ENCODE measurements around the gene PSAPL1.

The PSAPL1 gene

DNA sequence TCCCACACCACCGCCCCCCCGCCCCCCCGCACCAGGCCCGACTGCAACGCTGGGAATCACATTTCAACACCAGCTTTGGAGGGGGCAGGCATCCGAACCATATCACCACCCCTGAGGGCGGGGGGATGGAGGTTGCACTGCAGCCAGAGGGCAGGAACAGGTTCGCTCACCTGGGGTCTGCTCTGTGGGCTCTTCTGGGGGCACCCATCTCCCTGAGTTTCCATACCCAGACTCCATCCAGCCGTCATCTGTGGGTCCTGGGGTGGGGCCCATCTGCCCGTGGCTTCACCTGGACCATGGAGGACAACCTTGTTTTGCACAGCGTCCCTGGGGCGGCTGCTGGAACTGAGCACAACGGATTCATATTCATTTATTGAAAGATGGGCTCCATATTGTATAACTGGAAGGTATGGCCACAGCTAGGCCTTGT lies 6.9 kb downstream of the PSAPL1 start:
- no peak for DNase-seq (ENCODE audit: low read depth, low spot score)
- Histone ChIP-seq H3K9me3 (ENCODE audit: insufficient read depth, low read length) (no peaks in the 10 kb centered on the region), H3K36me3 (ENCODE audit: insufficient read depth, insufficient read length, low read length) (no peaks in the 10 kb centered on the region)

DNA sequence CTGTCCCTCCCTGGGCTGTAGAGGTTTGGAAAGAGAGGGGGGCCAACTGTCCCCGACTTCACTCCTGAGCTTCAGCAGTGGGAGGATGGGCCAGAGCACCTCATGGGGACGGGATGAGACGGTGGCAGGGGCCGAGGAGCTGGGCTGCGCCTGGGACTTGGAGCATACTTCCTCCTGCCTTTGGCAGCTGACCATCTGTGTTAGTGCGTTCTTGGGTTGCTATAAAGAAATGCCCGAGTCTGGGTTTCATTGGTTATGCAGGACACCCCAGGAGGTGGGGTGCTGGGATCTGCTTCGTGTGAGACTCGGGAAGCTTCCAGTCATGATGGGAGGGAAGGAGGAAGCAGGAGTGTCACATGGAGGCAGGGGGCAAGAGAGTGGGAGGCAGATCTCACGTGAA lies 7.4 kb downstream of the PSAPL1 start:
- TF ChIP-seq ZNF274 (IDR thresholded peaks at IDR 0.05; ENCODE audit: low read depth, low read length) (no peak), SUZ12 (IDR thresholded peaks at IDR 0.05; ENCODE audit: extremely low read depth, insufficient read depth, insufficient read length) (no peak), YY1 (IDR thresholded peaks at IDR 0.05; ENCODE audit: insufficient read depth, insufficient read length) (no peak)
- H3K27me3 ChIP-seq (ENCODE audit: insufficient read depth, insufficient read length): no peaks in the 10 kb centered on the region
- H3K36me3 ChIP-seq (ENCODE audit: insufficient read depth, insufficient read length, low read length): no peaks in the 10 kb centered on the region

More for the DNA sequence above, 6.9 kb downstream of the PSAPL1 start:
- no peak for TF ChIP-seq SUZ12 (IDR thresholded peaks at IDR 0.05; ENCODE audit: extremely low read depth, insufficient read depth, insufficient read length)
- TF ChIP-seq ZNF274 (IDR thresholded peaks at IDR 0.05; ENCODE audit: low read depth, low read length): no peak
- TF ChIP-seq YY1 (IDR thresholded peaks at IDR 0.05; ENCODE audit: insufficient read depth, insufficient read length): no peak
- Histone ChIP-seq H3K9ac (ENCODE audit: insufficient read length, low read depth) (no peak overlapping the region), H3K4me3 (ENCODE audit: insufficient read length, low read depth) (no peak overlapping the region), H3K27me3 (ENCODE audit: insufficient read depth, insufficient read length) (no peaks in the 10 kb centered on the region), H3K4me1 (ENCODE audit: insufficient read depth, insufficient read length) (peaks cover 50% of the 10 kb centered on the region)

DNA sequence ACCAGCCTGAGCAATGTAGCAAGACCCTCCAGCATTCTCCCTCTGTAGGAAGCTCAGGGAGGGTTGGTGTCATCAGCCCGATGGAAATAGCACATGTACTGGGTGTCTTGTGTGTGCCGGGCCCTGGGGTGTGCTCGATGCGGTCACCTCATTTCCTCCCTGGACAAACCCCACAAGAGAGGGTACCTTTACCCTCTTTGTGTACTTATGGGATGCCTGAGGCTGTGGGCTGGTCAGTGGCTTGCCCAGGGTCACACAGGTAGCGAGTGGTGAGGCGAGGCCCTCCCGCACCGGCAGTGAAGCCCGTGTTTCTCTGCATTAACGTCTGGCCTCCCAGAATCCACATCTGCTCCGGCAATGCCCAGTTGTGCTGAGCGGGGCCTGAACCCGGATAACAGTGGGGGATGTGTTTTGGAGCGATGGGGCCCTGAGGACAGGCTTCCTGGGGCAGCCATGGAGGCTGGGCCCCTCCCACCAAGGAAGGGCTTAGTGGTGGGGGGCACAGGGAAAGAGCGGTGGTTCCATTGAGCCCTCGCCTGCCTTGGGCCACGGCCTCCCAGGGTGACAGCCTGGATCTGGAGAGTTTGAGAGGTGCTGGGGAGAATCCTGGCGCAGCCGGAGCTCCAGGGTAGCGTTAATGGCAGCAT lies 8.1 kb downstream of the PSAPL1 start:
- Histone ChIP-seq H3K9ac (ENCODE audit: insufficient read length, low read depth) (peak overlapping the region; percentile 21), H3K4me3 (ENCODE audit: insufficient read length, low read depth) (no peak overlapping the region), H3K36me3 (ENCODE audit: insufficient read depth, insufficient read length, low read length) (no peaks in the 10 kb centered on the region), H3K4me1 (ENCODE audit: insufficient read depth, insufficient read length) (peaks cover 52% of the 10 kb centered on the region), H3K27me3 (ENCODE audit: insufficient read depth, insufficient read length) (no peaks in the 10 kb centered on the region), H3K9me3 (ENCODE audit: insufficient read depth, low read length) (no peaks in the 10 kb centered on the region)
- no peak for TF ChIP-seq ZNF274 (IDR thresholded peaks at IDR 0.05; ENCODE audit: low read depth, low read length)
- TF ChIP-seq SUZ12 (IDR thresholded peaks at IDR 0.05; ENCODE audit: extremely low read depth, insufficient read depth, insufficient read length): no peak
- no peak for TF ChIP-seq YY1 (IDR thresholded peaks at IDR 0.05; ENCODE audit: insufficient read depth, insufficient read length)
- DNase-seq (ENCODE audit: low read depth, low spot score): no peak

More for the DNA sequence above, 7.4 kb downstream of the PSAPL1 start:
- Histone ChIP-seq H3K4me1 (ENCODE audit: insufficient read depth, insufficient read length) (peaks cover 51% of the 10 kb centered on the region), H3K9me3 (ENCODE audit: insufficient read depth, low read length) (no peaks in the 10 kb centered on the region), H3K4me3 (ENCODE audit: insufficient read length, low read depth) (no peak overlapping the region), H3K9ac (ENCODE audit: insufficient read length, low read depth) (no peak overlapping the region)
- DNase-seq (ENCODE audit: low read depth, low spot score): no peak

DNA sequence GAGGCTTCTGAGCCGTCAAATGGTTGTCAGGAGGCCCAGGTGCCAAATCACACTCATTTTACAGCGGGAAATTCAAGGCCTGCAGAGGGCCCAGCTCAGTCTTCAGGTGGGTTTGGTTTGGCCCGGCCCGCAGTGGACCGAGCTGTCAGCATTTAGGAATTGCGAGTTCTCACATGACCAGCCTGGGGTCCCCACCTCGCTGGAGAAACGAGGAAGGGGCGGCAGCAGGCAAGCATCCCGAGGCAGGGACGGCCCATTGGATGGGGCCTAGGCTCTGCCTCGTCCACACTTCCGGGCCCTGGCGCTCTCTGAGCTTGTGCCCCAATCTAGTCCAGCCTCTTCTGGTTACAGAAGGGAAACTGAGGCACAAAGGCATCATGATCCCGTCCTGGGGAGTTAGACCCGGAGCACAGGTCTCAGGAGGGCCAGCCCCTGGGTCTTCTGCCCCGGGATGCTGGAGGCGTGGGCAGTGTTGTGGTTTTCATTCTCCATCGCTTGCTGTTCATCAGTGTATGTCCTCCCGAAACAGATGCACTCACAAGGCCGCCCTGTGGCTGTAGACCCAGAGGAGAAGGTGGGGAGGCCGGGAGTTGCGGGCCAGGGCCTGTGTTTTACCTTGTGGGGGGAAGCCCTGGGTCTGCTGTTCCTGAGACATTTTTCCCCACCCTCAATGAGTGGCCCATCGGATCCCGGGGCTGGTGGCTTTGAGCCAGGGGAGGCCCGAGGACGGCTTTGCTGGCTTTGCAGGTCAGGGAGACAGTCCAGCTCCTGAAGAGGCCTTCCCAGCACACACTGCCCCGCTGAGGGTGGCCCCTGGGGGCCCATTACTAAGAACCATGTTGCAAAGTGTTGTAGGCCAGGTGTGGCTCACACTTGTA lies 8.9 kb downstream of the PSAPL1 start:
- Histone ChIP-seq H3K27me3 (ENCODE audit: insufficient read depth, insufficient read length) (no peaks in the 10 kb centered on the region), H3K36me3 (ENCODE audit: insufficient read depth, insufficient read length, low read length) (no peaks in the 10 kb centered on the region), H3K4me3 (ENCODE audit: insufficient read length, low read depth) (no peak overlapping the region), H3K9me3 (ENCODE audit: insufficient read depth, low read length) (no peaks in the 10 kb centered on the region), H3K4me1 (ENCODE audit: insufficient read depth, insufficient read length) (peaks cover 50% of the 10 kb centered on the region), H3K9ac (ENCODE audit: insufficient read length, low read depth) (no peak overlapping the region)
- no peak for TF ChIP-seq ZNF274 (IDR thresholded peaks at IDR 0.05; ENCODE audit: low read depth, low read length)
- DNase-seq (ENCODE audit: low read depth, low spot score): no peak

DNA sequence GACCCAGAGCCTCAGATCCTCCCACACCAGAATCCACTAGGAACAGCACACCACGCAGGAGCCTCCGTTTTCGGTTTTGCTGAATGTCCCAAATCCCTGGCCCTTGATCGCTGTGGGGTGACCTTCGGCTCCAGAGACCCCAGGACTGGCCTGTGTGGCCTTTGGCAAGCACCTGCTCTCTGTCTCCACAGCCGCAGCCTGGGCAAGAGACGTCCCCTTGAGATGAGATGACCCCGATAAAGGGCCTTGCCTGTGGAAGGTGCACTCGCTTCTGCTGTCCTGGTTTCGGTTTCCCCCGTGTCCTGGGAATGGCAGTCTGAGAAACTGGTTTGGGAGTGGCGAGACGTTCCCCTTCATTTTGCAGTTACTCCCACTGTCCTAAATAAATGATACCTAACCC lies 9.6 kb downstream of the PSAPL1 start:
- Histone ChIP-seq H3K4me3 (ENCODE audit: insufficient read length, low read depth) (no peak overlapping the region), H3K9ac (ENCODE audit: insufficient read length, low read depth) (no peak overlapping the region), H3K4me1 (ENCODE audit: insufficient read depth, insufficient read length) (peaks cover 46% of the 10 kb centered on the region), H3K27me3 (ENCODE audit: insufficient read depth, insufficient read length) (no peaks in the 10 kb centered on the region), H3K9me3 (ENCODE audit: insufficient read depth, low read length) (no peaks in the 10 kb centered on the region), H3K36me3 (ENCODE audit: insufficient read depth, insufficient read length, low read length) (no peaks in the 10 kb centered on the region)
- no peak for TF ChIP-seq SUZ12 (IDR thresholded peaks at IDR 0.05; ENCODE audit: extremely low read depth, insufficient read depth, insufficient read length)
- no peak for TF ChIP-seq YY1 (IDR thresholded peaks at IDR 0.05; ENCODE audit: insufficient read depth, insufficient read length)
- no peak for TF ChIP-seq ZNF274 (IDR thresholded peaks at IDR 0.05; ENCODE audit: low read depth, low read length)
- DNase-seq (ENCODE audit: low read depth, low spot score): no peak

DNA sequence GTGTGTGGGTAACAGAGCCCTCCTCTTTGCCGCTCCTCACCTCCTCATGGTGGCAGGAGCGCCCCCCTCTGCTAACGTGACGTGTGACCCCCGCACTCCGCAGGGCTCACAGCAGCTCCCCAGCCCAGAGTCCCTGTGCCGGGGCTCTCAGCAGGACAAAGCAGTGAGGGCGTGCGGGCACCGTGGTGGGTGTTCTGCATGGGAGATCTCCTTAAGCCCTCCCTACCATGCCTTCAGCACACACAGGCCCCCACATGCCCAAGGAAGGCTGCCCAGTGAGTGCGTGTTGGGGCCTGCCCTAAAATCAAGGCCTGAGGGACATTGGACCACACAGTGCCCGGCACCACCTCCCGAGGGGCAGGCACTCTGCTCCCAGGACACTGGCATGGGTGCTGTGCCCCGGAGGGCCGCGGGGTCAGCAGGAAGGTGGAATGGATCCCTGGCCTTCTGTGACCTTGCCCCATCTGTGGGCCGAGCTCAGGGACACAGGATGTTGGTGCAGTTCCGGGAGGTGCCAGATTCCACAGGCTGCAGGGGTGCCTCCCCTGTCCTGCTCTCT lies 10.1 kb downstream of the PSAPL1 start:
- Histone ChIP-seq H3K27me3 (ENCODE audit: insufficient read depth, insufficient read length) (no peaks in the 10 kb centered on the region), H3K4me3 (ENCODE audit: insufficient read length, low read depth) (no peak overlapping the region), H3K36me3 (ENCODE audit: insufficient read depth, insufficient read length, low read length) (no peaks in the 10 kb centered on the region), H3K4me1 (ENCODE audit: insufficient read depth, insufficient read length) (peaks cover 41% of the 10 kb centered on the region), H3K9ac (ENCODE audit: insufficient read length, low read depth) (no peak overlapping the region), H3K9me3 (ENCODE audit: insufficient read depth, low read length) (no peaks in the 10 kb centered on the region)
- DNase-seq (ENCODE audit: low read depth, low spot score): no peak
- no peak for TF ChIP-seq SUZ12 (IDR thresholded peaks at IDR 0.05; ENCODE audit: extremely low read depth, insufficient read depth, insufficient read length)
- no peak for TF ChIP-seq YY1 (IDR thresholded peaks at IDR 0.05; ENCODE audit: insufficient read depth, insufficient read length)
- no peak for TF ChIP-seq ZNF274 (IDR thresholded peaks at IDR 0.05; ENCODE audit: low read depth, low read length)
